GM23338 (cell line): Measurements from ENCODE around the gene ERCC6. TPM values are rescaled to one million over a fixed set of nuclear protein-coding genes. Genes with fewer than 3 reads are reported as not detected.

ENCODE experiments used
- ATAC-seq: fragments of 200-7000 bp; cut with Tn5 transposase; 3 replicates; pipeline ENCODE4 v1.9.1; 2020
- DNase-seq: peaks from one replicate; pipeline ENCODE4 v3.0.0-alpha.2; 2015; ENCODE audit warnings: low spot score
- H2AFZ ChIP-seq: fragments of 200-600 bp; sonication (generic); 2 replicates; pipeline ENCODE4 v1.8.0; 2016; ENCODE audit warnings: antibody characterized with exemption, mild to moderate bottlenecking, moderate library complexity
- H3F3A ChIP-seq: fragments of 200-600 bp; sonication (generic); replicated peaks from 2 replicates; pipeline ENCODE4 v1.8.0; 2017; ENCODE audit warnings: antibody characterized with exemption, mixed run types, low read depth
- H3K27ac ChIP-seq: fragments of 200-600 bp; sonication (generic); 2 replicates; pipeline ENCODE4 v1.6.1; 2016; ENCODE audit warnings: low read depth
- H3K27me3 ChIP-seq: fragments of 200-600 bp; sonication (generic); 2 replicates; pipeline ENCODE4 v1.8.0; 2016; ENCODE audit warnings: mild to moderate bottlenecking, mixed run types, moderate library complexity; ENCODE audit not compliant: insufficient read depth
- H3K36me3 ChIP-seq: fragments of 200-600 bp; sonication (generic); 2 replicates; pipeline ENCODE4 v1.8.0; 2016; ENCODE audit warnings: mild to moderate bottlenecking; ENCODE audit not compliant: insufficient read depth
- H3K4me1 ChIP-seq: fragments of 200-600 bp; sonication (generic); 2 replicates; pipeline ENCODE4 v1.8.0; 2016; ENCODE audit warnings: mild to moderate bottlenecking, moderate library complexity; ENCODE audit not compliant: insufficient read depth
- H3K4me2 ChIP-seq: fragments of 200-600 bp; sonication (generic); 2 replicates; pipeline ENCODE4 v1.7.1; 2017; ENCODE audit warnings: mixed run types
- H3K4me3 ChIP-seq: fragments of 200-600 bp; sonication (generic); 2 replicates; pipeline ENCODE4 v1.6.1; 2016; ENCODE audit warnings: mixed run types
- H3K79me2 ChIP-seq: fragments of 200-600 bp; sonication (generic); replicated peaks from 2 replicates; pipeline ENCODE4 v1.8.0; 2017; ENCODE audit warnings: mild to moderate bottlenecking; ENCODE audit not compliant: insufficient read depth
- H3K9me2 ChIP-seq: fragments of 200-600 bp; sonication (generic); 2 replicates; pipeline ENCODE4 v1.8.0; 2017; ENCODE audit not compliant: insufficient read depth
- H4K20me1 ChIP-seq: fragments of 200-600 bp; sonication (generic); replicated peaks from 2 replicates; pipeline ENCODE4 v1.8.0; 2017; ENCODE audit warnings: mild to moderate bottlenecking; ENCODE audit not compliant: insufficient read depth
- H3K27ac Mint-ChIP-seq: 2 replicates; pipeline ENCODE4 v1.8.0; 2020; ENCODE audit warnings: inconsistent platforms, mild to moderate bottlenecking, moderate library complexity, mixed read lengths
- H3K27me3 Mint-ChIP-seq: 3 replicates; pipeline ENCODE4 v1.8.0; 2022; ENCODE audit warnings: low read depth, mild to moderate bottlenecking, moderate library complexity, mixed read lengths, inconsistent platforms; ENCODE audit not compliant: insufficient read depth, poor library complexity
- H3K36me3 Mint-ChIP-seq: 3 replicates; pipeline ENCODE4 v1.8.0; 2021; ENCODE audit warnings: low read depth, mild to moderate bottlenecking, inconsistent platforms, moderate library complexity, mixed read lengths
- H3K4me1 Mint-ChIP-seq: 3 replicates; pipeline ENCODE4 v1.8.0; 2020; ENCODE audit warnings: mild to moderate bottlenecking, inconsistent platforms, mixed read lengths
- H3K4me3 Mint-ChIP-seq: 3 replicates; pipeline ENCODE4 v1.8.0; 2021; ENCODE audit warnings: moderate library complexity, mild to moderate bottlenecking, inconsistent platforms, mixed read lengths
- H3K9me3 Mint-ChIP-seq: 3 replicates; pipeline ENCODE4 v1.8.0; 2020; ENCODE audit warnings: moderate library complexity, mild to moderate bottlenecking, inconsistent platforms, mixed read lengths
- CREB1 ChIP-seq: fragments of 250-450 bp; sonication (Bioruptor Pico); IDR thresholded peaks from 2 replicates; pipeline ENCODE4 v1.5.0; 2020; ENCODE audit warnings: low read depth, mild to moderate bottlenecking, moderate library complexity
- JUNB ChIP-seq: IDR thresholded peaks from one replicate; pipeline ENCODE4 v1.6.1; 2016; ENCODE audit warnings: antibody characterized with exemption; ENCODE audit not compliant: unreplicated experiment
- NANOG ChIP-seq: IDR thresholded peaks from 2 replicates; pipeline ENCODE4 v1.6.1; 2016; ENCODE audit warnings: antibody characterized with exemption, borderline replicate concordance
- STAT1 ChIP-seq: IDR thresholded peaks from one replicate; pipeline ENCODE4 v1.6.1; 2016; ENCODE audit warnings: antibody characterized with exemption; ENCODE audit not compliant: unreplicated experiment
- polyA plus RNA-seq: library from polyadenylated mRNA; unstranded; fragments of >200 nt; fragmentation: Nextera tagmentation; extraction: Ambion mirVana; gene quantifications from 2 replicates; pipeline ENCODE4 v1.2.1, GENCODE V29; 2016
- total RNA-seq: library from RNA; depleted of rRNA; stranded (reverse); fragments of >200 nt; shearing (Covaris generic); gene quantifications from 2 replicates; pipeline ENCODE4 v1.2.3, GENCODE V29; 2014
- TF ChIP-seq, protein P1 (sequence below): IDR thresholded peaks from one replicate; pipeline ENCODE4 v1.6.1; 2018; ENCODE audit warnings: antibody characterized with exemption; ENCODE audit not compliant: unreplicated experiment

Gene ERCC6
- total and polyA plus RNA-seq, 2 experiments from 2014 or later, result 2.5 to 13.8 TPM

- TF ChIP-seq, protein P1, sequence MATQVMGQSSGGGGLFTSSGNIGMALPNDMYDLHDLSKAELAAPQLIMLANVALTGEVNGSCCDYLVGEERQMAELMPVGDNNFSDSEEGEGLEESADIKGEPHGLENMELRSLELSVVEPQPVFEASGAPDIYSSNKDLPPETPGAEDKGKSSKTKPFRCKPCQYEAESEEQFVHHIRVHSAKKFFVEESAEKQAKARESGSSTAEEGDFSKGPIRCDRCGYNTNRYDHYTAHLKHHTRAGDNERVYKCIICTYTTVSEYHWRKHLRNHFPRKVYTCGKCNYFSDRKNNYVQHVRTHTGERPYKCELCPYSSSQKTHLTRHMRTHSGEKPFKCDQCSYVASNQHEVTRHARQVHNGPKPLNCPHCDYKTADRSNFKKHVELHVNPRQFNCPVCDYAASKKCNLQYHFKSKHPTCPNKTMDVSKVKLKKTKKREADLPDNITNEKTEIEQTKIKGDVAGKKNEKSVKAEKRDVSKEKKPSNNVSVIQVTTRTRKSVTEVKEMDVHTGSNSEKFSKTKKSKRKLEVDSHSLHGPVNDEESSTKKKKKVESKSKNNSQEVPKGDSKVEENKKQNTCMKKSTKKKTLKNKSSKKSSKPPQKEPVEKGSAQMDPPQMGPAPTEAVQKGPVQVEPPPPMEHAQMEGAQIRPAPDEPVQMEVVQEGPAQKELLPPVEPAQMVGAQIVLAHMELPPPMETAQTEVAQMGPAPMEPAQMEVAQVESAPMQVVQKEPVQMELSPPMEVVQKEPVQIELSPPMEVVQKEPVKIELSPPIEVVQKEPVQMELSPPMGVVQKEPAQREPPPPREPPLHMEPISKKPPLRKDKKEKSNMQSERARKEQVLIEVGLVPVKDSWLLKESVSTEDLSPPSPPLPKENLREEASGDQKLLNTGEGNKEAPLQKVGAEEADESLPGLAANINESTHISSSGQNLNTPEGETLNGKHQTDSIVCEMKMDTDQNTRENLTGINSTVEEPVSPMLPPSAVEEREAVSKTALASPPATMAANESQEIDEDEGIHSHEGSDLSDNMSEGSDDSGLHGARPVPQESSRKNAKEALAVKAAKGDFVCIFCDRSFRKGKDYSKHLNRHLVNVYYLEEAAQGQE, result no peak
- TF ChIP-seq NANOG, result no peak
Measured at GRCh38 chr10:49541762-49542161, 2.8 kb upstream of the ERCC6 start (continued).

DNA sequence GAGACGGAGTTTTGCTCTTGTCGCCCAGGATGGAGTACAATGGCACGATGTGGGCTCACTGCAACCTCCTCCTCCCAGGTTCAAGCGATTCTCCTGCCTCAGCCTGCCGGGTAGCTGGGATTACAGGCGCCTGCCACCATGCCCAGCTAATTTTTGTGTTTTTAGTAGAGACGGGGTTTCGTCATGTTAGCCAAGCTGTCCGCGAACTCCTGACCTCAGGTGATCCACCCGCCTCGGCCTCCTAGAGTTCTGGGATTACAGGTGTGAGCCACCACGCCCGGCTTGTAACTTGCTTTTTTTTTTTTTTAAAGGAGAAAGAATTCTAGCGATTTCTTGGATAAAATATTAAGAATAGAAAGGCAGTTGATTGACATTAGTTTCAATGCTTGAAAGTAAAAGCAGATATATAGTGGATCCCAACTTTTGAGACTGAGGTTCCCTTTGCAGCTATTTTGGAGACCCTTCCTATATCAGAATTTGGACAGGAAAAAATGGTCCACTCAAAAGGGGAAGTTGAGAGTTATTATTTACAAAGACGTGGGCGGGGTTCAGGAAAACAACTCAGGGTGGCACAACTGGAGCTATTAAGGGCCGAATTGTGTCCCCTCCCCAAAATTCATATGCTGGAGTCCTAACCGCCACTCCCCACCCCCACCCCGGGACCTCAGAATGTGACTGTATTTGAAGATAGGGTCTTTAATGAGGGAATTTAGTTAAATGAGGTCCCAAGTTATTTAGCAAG is 1.3 kb upstream of the ERCC6 start:
- peaks cover 8% of the 10 kb centered on the region; the same call in 1 of the 2 replicates for H3K36me3 ChIP-seq

More for the DNA sequence above, 1.3 kb upstream of the ERCC6 start:
- Histone ChIP-seq H3F3A (no peaks in the 10 kb centered on the region), H3K27me3 (peaks cover 25% of the 10 kb centered on the region), H2AFZ (peak overlapping the region; percentile 97), H3K27ac (no peak overlapping the region), H3K79me2 (peaks cover 9% of the 10 kb centered on the region; the same call in 1 of the 2 replicates), H3K9me2 (peaks cover 10% of the 10 kb centered on the region), H3K4me2 (peak overlapping the region; percentile 85), H3K4me1 (peaks cover 16% of the 10 kb centered on the region), H4K20me1 (no peaks in the 10 kb centered on the region; the same call in 1 of the 2 replicates), H3K4me3 (peak overlapping the region; percentile 66)
- Mint-ChIP-seq H3K4me3 (peak overlapping the region; percentile 81), H3K9me3 (peaks cover 22% of the 10 kb centered on the region), H3K36me3 (peaks cover 11% of the 10 kb centered on the region; the same call in 2 of the 3 replicates), H3K4me1 (peaks cover 29% of the 10 kb centered on the region), H3K27me3 (peaks cover 18% of the 10 kb centered on the region), H3K27ac (no peak overlapping the region)
- TF ChIP-seq JUNB (no peak), CREB1 (no peak), STAT1 (no peak)
- TF ChIP-seq, protein P1, result no peak
- DNase-seq (no peak), ATAC-seq (no peak)
